Bronchial smooth muscle cell (primary cell): ENCODE results near the gene NBEAL2. TPM values are rescaled to one million over a fixed set of nuclear protein-coding genes. Genes with fewer than 3 reads are reported as not detected.

Experiments used
- total RNA-seq: library from RNA; depleted of rRNA; stranded (reverse); fragments of >200 nt; gene quantifications from 2 replicates; pipeline ENCODE4 v1.2.1, GENCODE V29; 2014

Gene NBEAL2
- total RNA-seq, result 1.5 and 1.7 TPM in 2 replicates

GRCh38 chr3:46978985-46979944, at the start of gene NBEAL2:
Gene NBEAL2, plus strand, starts transcription at chr3:46979666. Its CDS starts 196 bp downstream, at chr3:46979862.

GRCh38 chr3:46976326-46977190, 2.9 kb upstream of the NBEAL2 start, which contains the start of gene CCDC12:
Gene CCDC12, minus strand, starts transcription at chr3:46976745. Its CDS starts 13 bp downstream, at chr3:46976732.

Other genes with a start within 250 kb of the NBEAL2 start
- gene MYL3, start 116.2 kb upstream of the NBEAL2 start, total RNA-seq, result 0.09 TPM in 1 of 2 replicates, not detected in the other
- gene PTH1R, start 101.9 kb upstream of the NBEAL2 start, total RNA-seq, result 0.16 and 0.77 TPM in 2 replicates
- gene CCDC12, start 2.9 kb upstream of the NBEAL2 start, total RNA-seq, result 32.0 and 41.7 TPM in 2 replicates
- gene SETD2, start 184.4 kb downstream of the NBEAL2 start, total RNA-seq, result 21.4 and 23.8 TPM in 2 replicates